ENCODE data around the gene SGK1. TPM values are rescaled to one million over a fixed set of nuclear protein-coding genes. Genes with fewer than 3 reads are reported as not detected.

The SGK1 gene
- total RNA-seq, 5 donors from 2014 or later (not counting 1 experiment from before 2014, with no cell fraction given), result 18.9 to 165 (median 37.1) TPM

DNA sequence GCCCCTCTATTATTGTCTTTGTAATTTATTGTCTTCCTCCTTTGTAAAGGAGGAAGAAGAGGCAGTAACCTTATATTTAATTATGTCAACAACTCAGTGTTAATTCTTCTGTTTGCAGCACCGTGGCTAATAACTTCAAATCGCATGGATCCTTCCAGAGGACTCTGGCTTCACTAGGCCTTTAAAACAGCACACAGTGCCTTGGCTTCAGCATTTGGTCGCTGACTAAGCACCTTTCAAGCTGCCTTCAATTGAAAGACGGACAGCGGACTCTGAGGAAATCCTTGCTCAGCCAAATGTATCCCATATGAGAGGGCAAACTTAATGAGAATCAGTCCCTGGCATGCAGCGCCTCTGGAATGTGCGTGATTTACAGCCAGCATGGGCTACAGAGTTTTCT, 64.2 kb downstream of the SGK1 start:
- Histone ChIP-seq H3K9me3 (no peaks in the 10 kb centered on the region), H3K27ac (ENCODE audit: low read length) (no peak overlapping the region), H3K4me3 (ENCODE audit: control insufficient read depth in 1 of 2, extremely low read depth in 1 of 2, low read length in 1 of 2) (no peak overlapping the region), H3K36me3 (ENCODE audit: control insufficient read depth in 2 of 2, extremely low read depth in 1 of 2, insufficient read depth in 1 of 2, low read length in 1 of 2) (no peaks in the 10 kb centered on the region), H3K4me1 (ENCODE audit: control insufficient read depth in 1 of 2, extremely low read depth in 1 of 2, insufficient read depth in 2 of 2, low read length in 2 of 2) (peaks cover 13 to 22% of the 10 kb centered on the region in 2 experiments), H3K27me3 (replicated peaks in 1 of 2; ENCODE audit: control insufficient read depth in 2 of 2, extremely low read depth in 1 of 2, insufficient read depth in 2 of 2, low read length in 1 of 2) (no peaks in the 10 kb centered on the region)
- H3K4me3 Mint-ChIP-seq, result no peak overlapping the region
- POLR2A ChIA-PET, result interaction anchor here (0.6 to 1.4 kb wide), 4 partner anchors 9 to 74 kb away, joined by 4 to 8 read pairs (median 5); no protein-coding TSS in a partner anchor
- H3K27me3 Mint-ChIP-seq, result no peaks in the 10 kb centered on the region
- CTCF ChIA-PET, result interaction anchor here (0.6 to 1.5 kb wide), 3 partner anchors 26 to 387 kb away, joined by 3 to 4 read pairs (median 3); no protein-coding TSS in a partner anchor
- 86% methylated on average over 5 of the region's 7 CpGs for WGBS (ENCODE audit: insufficient coverage)
- H3K36me3 Mint-ChIP-seq, result no peaks in the 10 kb centered on the region
- H3K4me1 Mint-ChIP-seq, result peaks cover 22 to 31% (median 25%) of the 10 kb centered on the region in 3 donors
- ATAC-seq (replicated peaks in 1 of 4) (no peak), DNase-seq (no peak)
- H3K9me3 Mint-ChIP-seq, result no peaks in the 10 kb centered on the region
- H3K27ac Mint-ChIP-seq, result no peak overlapping the region

DNA sequence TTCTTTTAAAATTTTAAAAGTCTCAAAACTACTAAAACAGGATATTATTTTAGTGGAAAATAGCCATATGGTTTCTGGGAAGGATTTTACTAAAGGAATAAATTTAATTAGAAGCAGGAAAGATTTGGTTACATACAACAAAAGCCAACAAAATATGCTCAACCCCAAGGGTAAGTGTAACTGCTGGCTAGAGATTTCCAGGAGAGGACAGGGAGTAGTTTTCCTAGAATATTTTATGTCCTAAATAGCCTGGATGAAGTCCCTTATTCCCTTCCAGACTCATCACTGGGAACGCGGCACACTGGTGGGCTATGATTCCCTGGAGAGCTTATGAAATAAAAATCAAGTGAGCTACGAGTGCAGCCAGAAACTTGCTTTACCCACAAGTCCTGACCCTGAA, 66.6 kb downstream of the SGK1 start:
- Histone ChIP-seq H3K9me3 (no peaks in the 10 kb centered on the region), H3K4me3 (ENCODE audit: control insufficient read depth in 1 of 2, extremely low read depth in 1 of 2, low read length in 1 of 2) (no peak overlapping the region), H3K27me3 (replicated peaks in 1 of 2; ENCODE audit: control insufficient read depth in 2 of 2, extremely low read depth in 1 of 2, insufficient read depth in 2 of 2, low read length in 1 of 2) (no peaks in the 10 kb centered on the region), H3K4me1 (ENCODE audit: control insufficient read depth in 1 of 2, extremely low read depth in 1 of 2, insufficient read depth in 2 of 2, low read length in 2 of 2) (peaks cover 34 to 39% of the 10 kb centered on the region in 2 experiments), H3K36me3 (ENCODE audit: control insufficient read depth in 2 of 2, extremely low read depth in 1 of 2, insufficient read depth in 1 of 2, low read length in 1 of 2) (no peaks in the 10 kb centered on the region), H3K27ac (ENCODE audit: low read length) (no peak overlapping the region)
- no peak overlapping the region for H3K4me3 Mint-ChIP-seq
- ATAC-seq (replicated peaks in 1 of 4), result no peak
- H3K9me3 Mint-ChIP-seq, result no peaks in the 10 kb centered on the region
- no peak overlapping the region for H3K27ac Mint-ChIP-seq
- H3K27me3 Mint-ChIP-seq, result no peaks in the 10 kb centered on the region
- POLR2A ChIA-PET, result interaction anchor here in 1 of 2 donors (0.6 kb wide), 1 partner anchor 31 kb away, joined by 8 read pairs; no protein-coding TSS in a partner anchor
- WGBS (ENCODE audit: insufficient coverage), result 100% methylated on average over 3 of the region's 3 CpGs
- H3K4me1 Mint-ChIP-seq, result peaks cover 44 to 48% (median 45%) of the 10 kb centered on the region in 3 donors
- CTCF ChIA-PET, result no interaction called here
- no peaks in the 10 kb centered on the region for H3K36me3 Mint-ChIP-seq
- no peak for DNase-seq

- H3K4me3 ChIP-seq (ENCODE audit: control insufficient read depth in 1 of 2, extremely low read depth in 1 of 2, low read length in 1 of 2), result no peak overlapping the region
These were observed 67.1 kb downstream of the SGK1 start for GRCh38 chr6:134250776-134251175.

GRCh38 chr6:134249759-134250602, 67.9 kb downstream of the SGK1 start:
- Histone ChIP-seq H3K4me1 (ENCODE audit: control insufficient read depth in 1 of 2, extremely low read depth in 1 of 2, insufficient read depth in 2 of 2, low read length in 2 of 2) (peaks cover 44 to 50% of the 10 kb centered on the region in 2 experiments), H3K9me3 (no peaks in the 10 kb centered on the region), H3K27me3 (replicated peaks in 1 of 2; ENCODE audit: control insufficient read depth in 2 of 2, extremely low read depth in 1 of 2, insufficient read depth in 2 of 2, low read length in 1 of 2) (no peaks in the 10 kb centered on the region), H3K27ac (ENCODE audit: low read length) (no peak overlapping the region), H3K4me3 (ENCODE audit: control insufficient read depth in 1 of 2, extremely low read depth in 1 of 2, low read length in 1 of 2) (no peak overlapping the region), H3K36me3 (ENCODE audit: control insufficient read depth in 2 of 2, extremely low read depth in 1 of 2, insufficient read depth in 1 of 2, low read length in 1 of 2) (no peaks in the 10 kb centered on the region)
- peak overlapping the region; percentile 4 to 64 for H3K27ac Mint-ChIP-seq
- H3K27me3 Mint-ChIP-seq, result no peaks in the 10 kb centered on the region
- ChIA-PET CTCF (no interaction called here), POLR2A (no interaction called here)
- no peaks in the 10 kb centered on the region for H3K9me3 Mint-ChIP-seq
- no peak for ATAC-seq (replicated peaks in 1 of 4)
- peaks cover 56 to 57% (median 57%) of the 10 kb centered on the region in 3 donors for H3K4me1 Mint-ChIP-seq
- WGBS (ENCODE audit: insufficient coverage), result 80% methylated on average over 3 of the region's 7 CpGs
- no peaks in the 10 kb centered on the region for H3K36me3 Mint-ChIP-seq
- peak overlapping the region in 2 of 3 donors; percentile 7 to 62 for H3K4me3 Mint-ChIP-seq
- DNase-seq, result peak in 1 of 35 experiments; percentile 33

More at GRCh38 chr6:134250776-134251175, 67.1 kb downstream of the SGK1 start:
- Histone ChIP-seq H3K27me3 (replicated peaks in 1 of 2; ENCODE audit: control insufficient read depth in 2 of 2, extremely low read depth in 1 of 2, insufficient read depth in 2 of 2, low read length in 1 of 2) (no peaks in the 10 kb centered on the region), H3K36me3 (ENCODE audit: control insufficient read depth in 2 of 2, extremely low read depth in 1 of 2, insufficient read depth in 1 of 2, low read length in 1 of 2) (no peaks in the 10 kb centered on the region), H3K27ac (ENCODE audit: low read length) (no peak overlapping the region), H3K9me3 (no peaks in the 10 kb centered on the region), H3K4me1 (ENCODE audit: control insufficient read depth in 1 of 2, extremely low read depth in 1 of 2, insufficient read depth in 2 of 2, low read length in 2 of 2) (peaks cover 38 to 42% of the 10 kb centered on the region in 2 experiments)
- no peaks in the 10 kb centered on the region for H3K27me3 Mint-ChIP-seq
- no peak overlapping the region for H3K27ac Mint-ChIP-seq
- H3K36me3 Mint-ChIP-seq, result no peaks in the 10 kb centered on the region
- ATAC-seq (replicated peaks in 1 of 4), result no peak
- peaks cover 48 to 49% (median 49%) of the 10 kb centered on the region in 3 donors for H3K4me1 Mint-ChIP-seq
- ChIA-PET CTCF (no interaction called here), POLR2A (no interaction called here)
- H3K4me3 Mint-ChIP-seq, result peak overlapping the region in 1 of 3 donors; percentile 62
- DNase-seq, result no peak
- no peaks in the 10 kb centered on the region for H3K9me3 Mint-ChIP-seq
- 100% methylated on average over 1 of the region's 2 CpGs for WGBS (ENCODE audit: insufficient coverage)

DNA sequence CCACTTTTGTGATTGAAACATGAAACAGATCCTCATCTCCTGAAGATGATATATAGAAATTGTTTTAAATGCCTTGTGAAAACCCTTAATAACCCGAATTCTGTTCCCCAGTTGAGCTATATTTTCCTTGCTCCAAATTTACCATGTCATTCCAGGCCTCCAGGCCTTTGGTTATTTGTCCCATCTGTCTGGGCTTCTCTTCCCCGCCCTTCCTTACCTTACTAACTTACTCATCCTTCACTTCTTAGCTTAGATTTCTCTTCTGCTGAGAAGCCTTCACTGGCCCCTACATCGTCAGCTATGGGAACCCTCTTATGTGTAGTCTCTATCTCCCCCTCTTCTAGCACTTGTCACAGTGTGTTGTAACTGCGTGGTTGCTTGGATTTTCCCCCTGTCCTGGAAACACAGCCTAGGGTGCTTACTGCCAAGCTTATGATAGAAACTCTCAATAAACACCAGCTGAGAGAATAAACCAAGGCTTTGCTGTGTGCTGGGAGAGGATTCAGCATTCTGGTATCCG, 68.6 kb downstream of the SGK1 start:
- DNase-seq, result peak in 1 of 35 experiments; percentile 12
- H3K4me1 ChIP-seq (ENCODE audit: control insufficient read depth in 1 of 2, extremely low read depth in 1 of 2, insufficient read depth in 2 of 2, low read length in 2 of 2), result peaks cover 46 to 50% of the 10 kb centered on the region in 2 experiments
- 100% methylated on average over 3 of the region's 5 CpGs for WGBS (ENCODE audit: insufficient coverage)
- H3K4me3 ChIP-seq (ENCODE audit: control insufficient read depth in 1 of 2, extremely low read depth in 1 of 2, low read length in 1 of 2), result no peak overlapping the region
- H3K9me3 ChIP-seq, result no peaks in the 10 kb centered on the region
- H3K36me3 ChIP-seq (ENCODE audit: control insufficient read depth in 2 of 2, extremely low read depth in 1 of 2, insufficient read depth in 1 of 2, low read length in 1 of 2), result no peaks in the 10 kb centered on the region
- H3K27me3 ChIP-seq (replicated peaks in 1 of 2; ENCODE audit: control insufficient read depth in 2 of 2, extremely low read depth in 1 of 2, insufficient read depth in 2 of 2, low read length in 1 of 2), result no peaks in the 10 kb centered on the region
- POLR2A ChIA-PET, result interaction anchor here (0.6 to 0.7 kb wide), 4 partner anchors 23 to 68 kb away, joined by 3 to 4 read pairs (median 3); partner anchors contain the start of gene SGK1 (in 1 of the 2)
- Mint-ChIP-seq H3K27me3 (no peaks in the 10 kb centered on the region), H3K4me3 (peak overlapping the region in 1 of 3 donors; percentile 62), H3K9me3 (no peaks in the 10 kb centered on the region), H3K27ac (peak overlapping the region; percentile 64 to 80), H3K36me3 (no peaks in the 10 kb centered on the region), H3K4me1 (peaks cover 58 to 64% (median 60%) of the 10 kb centered on the region in 3 donors)
- ATAC-seq (replicated peaks in 1 of 4), result no peak
- H3K27ac ChIP-seq (ENCODE audit: low read length), result no peak overlapping the region
- CTCF ChIA-PET, result interaction anchor here in 1 of 2 donors (0.9 kb wide), 1 partner anchor 71 kb away, joined by 3 read pairs; no protein-coding TSS in a partner anchor

DNA sequence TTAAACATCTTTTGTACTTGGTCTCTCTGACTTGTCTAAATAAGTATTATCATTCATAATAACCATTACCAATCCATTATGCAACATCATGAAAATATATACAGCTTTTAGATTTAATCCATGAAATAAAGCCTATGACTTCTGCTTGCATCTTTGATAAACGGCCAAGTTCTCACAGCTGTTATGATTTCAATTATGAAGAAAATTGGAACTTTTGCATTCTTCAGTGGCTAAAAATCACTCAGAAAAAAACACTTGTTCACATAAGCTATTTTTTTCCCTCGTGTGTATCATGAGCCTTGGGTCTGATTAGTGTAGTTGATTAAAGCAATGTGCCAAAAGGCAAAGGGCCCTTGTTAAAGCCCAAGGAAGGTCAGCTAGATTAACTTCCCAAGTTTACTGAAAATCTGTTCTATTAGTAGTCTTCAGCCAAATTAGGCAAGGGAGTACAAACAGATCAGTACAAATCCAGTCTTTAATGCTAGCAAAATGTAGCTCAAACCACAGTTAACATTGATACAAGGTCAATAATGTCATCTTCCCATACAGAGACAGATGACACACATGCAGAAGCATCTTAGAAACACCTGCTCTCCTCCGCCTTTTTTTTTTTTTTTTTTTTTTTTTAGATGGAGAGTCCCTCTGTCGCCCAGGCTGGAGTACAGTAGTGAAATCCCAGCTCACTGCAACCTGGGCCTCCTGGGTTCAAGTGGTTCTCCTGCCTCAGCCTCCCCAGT, 69.9 kb downstream of the SGK1 start:
- ChIA-PET POLR2A (interaction anchor here (0.6 to 0.7 kb wide), 3 partner anchors 21 to 1527 kb away, joined by 3 to 9 read pairs (median 5); no protein-coding TSS in a partner anchor), CTCF (interaction anchor here (0.6 to 1.0 kb wide), 5 partner anchors 19 to 260 kb away, joined by 3 to 12 read pairs (median 4); no protein-coding TSS in a partner anchor)
- H3K4me1 ChIP-seq (ENCODE audit: control insufficient read depth in 1 of 2, extremely low read depth in 1 of 2, insufficient read depth in 2 of 2, low read length in 2 of 2), result peaks cover 46 to 50% of the 10 kb centered on the region in 2 experiments
- DNase-seq, result peak in 1 of 35 experiments; percentile 16
- H3K4me3 ChIP-seq (ENCODE audit: control insufficient read depth in 1 of 2, extremely low read depth in 1 of 2, low read length in 1 of 2), result no peak overlapping the region
- H3K9me3 Mint-ChIP-seq, result no peaks in the 10 kb centered on the region
- H3K27me3 Mint-ChIP-seq, result no peaks in the 10 kb centered on the region
- H3K27me3 ChIP-seq (replicated peaks in 1 of 2; ENCODE audit: control insufficient read depth in 2 of 2, extremely low read depth in 1 of 2, insufficient read depth in 2 of 2, low read length in 1 of 2), result no peaks in the 10 kb centered on the region
- no peaks in the 10 kb centered on the region for H3K36me3 ChIP-seq (ENCODE audit: control insufficient read depth in 2 of 2, extremely low read depth in 1 of 2, insufficient read depth in 1 of 2, low read length in 1 of 2)
- peak overlapping the region; percentile 68 for H3K27ac ChIP-seq (ENCODE audit: low read length)
- no peaks in the 10 kb centered on the region for H3K9me3 ChIP-seq
- peak overlapping the region; percentile 13 to 62 (median 31) for H3K4me3 Mint-ChIP-seq
- no peak for ATAC-seq (replicated peaks in 1 of 4)
- no CpG with 5 or more reads among the region's 4 CpGs for WGBS (ENCODE audit: insufficient coverage)
- H3K36me3 Mint-ChIP-seq, result no peaks in the 10 kb centered on the region
- peak overlapping the region; percentile 84 to 92 for H3K27ac Mint-ChIP-seq
- H3K4me1 Mint-ChIP-seq, result peaks cover 58 to 66% (median 63%) of the 10 kb centered on the region in 3 donors

All from T-cell (primary cell).